Mucosa of rectum (tissue), 2 donors: Measurements from ENCODE around the gene ARHGEF11.

ENCODE experiments used
- H3K27ac ChIP-seq, 2 donors: one replicate each; pipeline ENCODE4 v1.7.0; 2013; ENCODE audit warnings: inconsistent platforms in 2 of 2, low read depth in 2 of 2, low read length in 2 of 2
- H3K27me3 ChIP-seq, 2 donors: one replicate each; pipeline ENCODE4 v1.7.0; 2013; ENCODE audit warnings: low read length in 2 of 2; ENCODE audit not compliant: control insufficient read depth in 2 of 2, insufficient read depth in 2 of 2
- H3K36me3 ChIP-seq, 2 donors: one replicate each; pipeline ENCODE4 v1.7.0; 2013; ENCODE audit warnings: low read length in 2 of 2; ENCODE audit not compliant: control insufficient read depth in 2 of 2, insufficient read depth in 2 of 2
- H3K4me1 ChIP-seq, 2 donors: one replicate each; pipeline ENCODE4 v1.7.0; 2013; ENCODE audit warnings: low read length in 2 of 2, mild to moderate bottlenecking in 1 of 2; ENCODE audit not compliant: control insufficient read depth in 2 of 2, insufficient read depth in 2 of 2
- H3K4me3 ChIP-seq, 2 donors: one replicate each; pipeline ENCODE4 v1.7.0; 2013; ENCODE audit warnings: low read length in 2 of 2
- H3K9ac ChIP-seq, 2 donors: one replicate each; pipeline ENCODE4 v1.7.0; 2013; ENCODE audit warnings: low read length in 2 of 2, low read depth in 1 of 2, mild to moderate bottlenecking in 1 of 2
- H3K9me3 ChIP-seq, 2 donors: one replicate each; pipeline ENCODE4 v1.7.0; 2013; ENCODE audit warnings: low read length in 2 of 2; ENCODE audit not compliant: control insufficient read depth in 2 of 2
- donor health status: healthy.
- donor health status: Normal muscosa, but diverticular disease.

ARHGEF11 gene

GRCh38 chr1:157005965-157006364 is 39.6 kb downstream of the ARHGEF11 start:
- no peaks in the 10 kb centered on the region for H3K27me3 ChIP-seq
- H3K4me3 ChIP-seq, result no peak overlapping the region
- no peak overlapping the region for H3K9ac ChIP-seq
- H3K4me1 ChIP-seq, result peaks cover 0 to 4% of the 10 kb centered on the region in 2 donors
- H3K36me3 ChIP-seq, result no peaks in the 10 kb centered on the region
- H3K9me3 ChIP-seq, result no peaks in the 10 kb centered on the region
- H3K27ac ChIP-seq, result no peak overlapping the region

GRCh38 chr1:157004806-157005205 is 40.7 kb downstream of the ARHGEF11 start:
- Histone ChIP-seq H3K27me3 (no peaks in the 10 kb centered on the region), H3K27ac (no peak overlapping the region), H3K4me1 (peaks cover 0 to 4% of the 10 kb centered on the region in 2 donors), H3K4me3 (no peak overlapping the region), H3K9ac (no peak overlapping the region), H3K36me3 (no peaks in the 10 kb centered on the region), H3K9me3 (no peaks in the 10 kb centered on the region)

- H3K27ac ChIP-seq, result no peak overlapping the region
- H3K4me3 ChIP-seq, result no peak overlapping the region
- H3K4me1 ChIP-seq, result peaks cover 0 to 4% of the 10 kb centered on the region in 2 donors
- no peaks in the 10 kb centered on the region for H3K36me3 ChIP-seq
- no peaks in the 10 kb centered on the region for H3K27me3 ChIP-seq
- H3K9ac ChIP-seq, result no peak overlapping the region
- no peaks in the 10 kb centered on the region for H3K9me3 ChIP-seq
Measured at GRCh38 chr1:157004327-157004726, 41.2 kb downstream of the ARHGEF11 start.

GRCh38 chr1:157001304-157001703 is 44.2 kb downstream of the ARHGEF11 start:
- H3K9me3 ChIP-seq, result no peaks in the 10 kb centered on the region
- H3K4me3 ChIP-seq, result no peak overlapping the region
- H3K9ac ChIP-seq, result no peak overlapping the region
- H3K27ac ChIP-seq, result no peak overlapping the region
- H3K27me3 ChIP-seq, result no peaks in the 10 kb centered on the region
- H3K4me1 ChIP-seq, result no peaks in the 10 kb centered on the region
- no peaks in the 10 kb centered on the region for H3K36me3 ChIP-seq

GRCh38 chr1:157000686-157001085 is 44.9 kb downstream of the ARHGEF11 start:
- H3K27ac ChIP-seq, result no peak overlapping the region
- H3K36me3 ChIP-seq, result no peaks in the 10 kb centered on the region
- no peaks in the 10 kb centered on the region for H3K4me1 ChIP-seq
- no peak overlapping the region for H3K4me3 ChIP-seq
- no peak overlapping the region for H3K9ac ChIP-seq
- no peaks in the 10 kb centered on the region for H3K9me3 ChIP-seq
- H3K27me3 ChIP-seq, result no peaks in the 10 kb centered on the region

GRCh38 chr1:156999596-157000320 is 45.8 kb downstream of the ARHGEF11 start:
- no peaks in the 10 kb centered on the region for H3K9me3 ChIP-seq
- no peak overlapping the region for H3K27ac ChIP-seq
- H3K4me3 ChIP-seq, result no peak overlapping the region
- no peaks in the 10 kb centered on the region for H3K27me3 ChIP-seq
- H3K36me3 ChIP-seq, result no peaks in the 10 kb centered on the region
- H3K4me1 ChIP-seq, result peaks cover 0 to 5% of the 10 kb centered on the region in 2 donors
- no peak overlapping the region for H3K9ac ChIP-seq

- peaks cover 0 to 12% of the 10 kb centered on the region in 2 donors for H3K4me1 ChIP-seq
Measured at GRCh38 chr1:156998840-156999500, 46.6 kb downstream of the ARHGEF11 start.

GRCh38 chr1:156998301-156998700 is 47.2 kb downstream of the ARHGEF11 start:
- no peaks in the 10 kb centered on the region for H3K36me3 ChIP-seq
- H3K27me3 ChIP-seq, result no peaks in the 10 kb centered on the region
- no peak overlapping the region for H3K27ac ChIP-seq
- H3K9ac ChIP-seq, result no peak overlapping the region
- H3K9me3 ChIP-seq, result no peaks in the 10 kb centered on the region
- H3K4me1 ChIP-seq, result peaks cover 0 to 16% of the 10 kb centered on the region in 2 donors
- no peak overlapping the region for H3K4me3 ChIP-seq

More at GRCh38 chr1:156998840-156999500, 46.6 kb downstream of the ARHGEF11 start:
- no peaks in the 10 kb centered on the region for H3K9me3 ChIP-seq
- H3K4me3 ChIP-seq, result no peak overlapping the region
- no peak overlapping the region for H3K27ac ChIP-seq
- H3K9ac ChIP-seq, result no peak overlapping the region
- H3K27me3 ChIP-seq, result no peaks in the 10 kb centered on the region
- H3K36me3 ChIP-seq, result no peaks in the 10 kb centered on the region

GRCh38 chr1:156995412-156995811 is 50.1 kb downstream of the ARHGEF11 start:
- Histone ChIP-seq H3K9ac (no peak overlapping the region), H3K27ac (peak overlapping the region in 1 of 2 donors; percentile 20), H3K9me3 (no peaks in the 10 kb centered on the region), H3K4me1 (peaks cover 6 to 23% of the 10 kb centered on the region in 2 donors), H3K36me3 (no peaks in the 10 kb centered on the region), H3K27me3 (no peaks in the 10 kb centered on the region), H3K4me3 (no peak overlapping the region)

GRCh38 chr1:156994277-156994676 is 51.3 kb downstream of the ARHGEF11 start:
- Histone ChIP-seq H3K27me3 (no peaks in the 10 kb centered on the region), H3K4me3 (no peak overlapping the region), H3K9me3 (no peaks in the 10 kb centered on the region), H3K9ac (no peak overlapping the region), H3K36me3 (no peaks in the 10 kb centered on the region), H3K4me1 (peaks cover 6 to 23% of the 10 kb centered on the region in 2 donors), H3K27ac (peak overlapping the region; percentile 75 to 77)
